Measurements from ENCODE around the gene GTPBP3. TPM values are rescaled to one million over a fixed set of nuclear protein-coding genes. Genes with fewer than 3 reads are reported as not detected.

GTPBP3 gene
- total and polyA plus RNA-seq, 9 of the 15 experiments (the other 6 are each of a cell fraction or from before 2014, with no cell fraction given): 4.9 to 124 (median 22.6) TPM

DNA sequence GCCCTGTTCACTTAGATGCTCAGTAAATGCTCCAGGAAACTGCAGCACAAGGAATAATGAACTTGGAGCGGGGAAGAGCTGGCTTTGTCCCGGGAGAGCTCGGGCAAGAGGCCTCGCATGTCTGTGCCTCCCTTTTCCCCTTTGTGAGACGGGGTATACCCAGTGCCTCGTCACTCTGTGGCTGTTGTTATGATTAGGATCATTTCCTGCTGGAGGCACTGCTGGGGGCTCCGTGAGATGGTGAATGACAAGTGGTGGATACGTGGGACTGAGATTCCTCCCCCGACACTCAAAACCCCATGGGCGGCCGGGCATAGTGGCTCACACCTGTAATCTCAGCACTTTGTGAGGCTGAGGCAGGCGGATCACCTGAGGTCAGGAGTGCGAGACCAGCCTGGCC, 40.9 kb downstream of the GTPBP3 start:
- ChIA-PET POLR2A (interaction anchor here (1.4 kb wide), 1 partner anchor 25 kb away, joined by 6 read pairs; no protein-coding TSS in a partner anchor), CTCF (ENCODE audit: low intra/inter-chr PET ratio) (no interaction called here)
- H3K4me3 ChIP-seq: no peak overlapping the region
- H3K9me1 ChIP-seq (ENCODE audit: control insufficient read depth, insufficient read depth, low read length): no peaks in the 10 kb centered on the region
- H3K9me3 ChIP-seq (replicated peaks; ENCODE audit: control insufficient read depth, insufficient read depth, low read depth, low read length): peaks cover 3% of the 10 kb centered on the region; the same call in 1 of the 2 replicates
- 47% methylated on average over 13 of the region's 13 CpGs for WGBS (ENCODE audit: insufficient coverage, low coverage, missing lambda C conversion rate)
- no peaks in the 10 kb centered on the region for H3K79me2 ChIP-seq (ENCODE audit: control insufficient read depth, insufficient read depth, low read length)
- no peaks in the 10 kb centered on the region; a peak in 1 of 5 replicates for H3K27me3 ChIP-seq (ENCODE audit: control insufficient read depth in 2 of 2, insufficient read depth in 2 of 2, low read length in 2 of 2)
- FAIRE-seq (no peak), DNase-seq (ENCODE audit: extremely low read depth in 1 of 4, low spot score in 3 of 4) (no peak), ATAC-seq (no peak)
- in situ Hi-C loops (cut with MboI) (no loop called here), intact Hi-C loops (cut with micrococcal nuclease) (no loop called here)
- BruUV-seq (replicated peaks): no TSS peak
- no peaks in the 10 kb centered on the region for H4K20me1 ChIP-seq (replicated peaks; ENCODE audit: control insufficient read depth, insufficient read depth, low read length)
- H3K4me2 ChIP-seq (ENCODE audit: insufficient read depth, low read length): no peak overlapping the region
- H3K27ac ChIP-seq (ENCODE audit: extremely low read depth, low read depth, low read length): no peak overlapping the region
- peaks cover 15 to 18% of the 10 kb centered on the region in 2 experiments; a peak in 4 of 5 replicates for H3K4me1 ChIP-seq (replicated peaks in 1 of 2; ENCODE audit: control insufficient read depth in 2 of 2, insufficient read depth in 2 of 2, low read length in 2 of 2)
- TF ChIP-seq ZKSCAN8 (CRISPR knock-in tag; IDR thresholded peaks at IDR 0.05) (no peak), ZFX (CRISPR knock-in tag; IDR thresholded peaks at IDR 0.05) (no peak), ZNF24 (IDR thresholded peaks at IDR 0.05) (no peak), SPI1 (IDR thresholded peaks at IDR 0.05; ENCODE audit: borderline replicate concordance, low read depth, low read length) (no peak), NCOR1 (IDR thresholded peaks at IDR 0.05) (no peak), ZNF124 (CRISPR knock-in tag; IDR thresholded peaks at IDR 0.05) (no peak), NR4A1 (CRISPR knock-in tag; IDR thresholded peaks at IDR 0.05) (no peak), NR4A1 (tag; IDR thresholded peaks at IDR 0.05) (no peak), CTBP1 (IDR thresholded peaks at IDR 0.05; ENCODE audit: borderline replicate concordance) (no peak), YY1 (IDR thresholded peaks at IDR 0.05; ENCODE audit: borderline replicate concordance in 1 of 3, control insufficient read depth in 1 of 3, extremely low read depth in 1 of 3, insufficient read depth in 3 of 3, insufficient read length in 1 of 3, insufficient replicate concordance in 2 of 3, low read depth in 1 of 3, low read length in 2 of 3) (no peak), ZNF780A (CRISPR knock-in tag; IDR thresholded peaks at IDR 0.05) (no peak), ADNP (tag; IDR thresholded peaks at IDR 0.05) (no peak), BMI1 (IDR thresholded peaks at IDR 0.05; ENCODE audit: low read length) (no peak), SIX5 (IDR thresholded peaks at IDR 0.05; ENCODE audit: borderline replicate concordance in 1 of 2, insufficient read depth in 1 of 2, low read depth in 1 of 2, low read length in 2 of 2) (no peak), ARNT (IDR thresholded peaks at IDR 0.05) (no peak), TCF7 (IDR thresholded peaks at IDR 0.05; ENCODE audit: borderline replicate concordance) (no peak), ZNF57 (CRISPR knock-in tag; IDR thresholded peaks at IDR 0.05) (no peak)
- TF ChIP-seq, protein P1, sequence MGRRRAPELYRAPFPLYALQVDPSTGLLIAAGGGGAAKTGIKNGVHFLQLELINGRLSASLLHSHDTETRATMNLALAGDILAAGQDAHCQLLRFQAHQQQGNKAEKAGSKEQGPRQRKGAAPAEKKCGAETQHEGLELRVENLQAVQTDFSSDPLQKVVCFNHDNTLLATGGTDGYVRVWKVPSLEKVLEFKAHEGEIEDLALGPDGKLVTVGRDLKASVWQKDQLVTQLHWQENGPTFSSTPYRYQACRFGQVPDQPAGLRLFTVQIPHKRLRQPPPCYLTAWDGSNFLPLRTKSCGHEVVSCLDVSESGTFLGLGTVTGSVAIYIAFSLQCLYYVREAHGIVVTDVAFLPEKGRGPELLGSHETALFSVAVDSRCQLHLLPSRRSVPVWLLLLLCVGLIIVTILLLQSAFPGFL (CRISPR knock-in tag; IDR thresholded peaks at IDR 0.05): no peak
- TF ChIP-seq, protein P2, sequence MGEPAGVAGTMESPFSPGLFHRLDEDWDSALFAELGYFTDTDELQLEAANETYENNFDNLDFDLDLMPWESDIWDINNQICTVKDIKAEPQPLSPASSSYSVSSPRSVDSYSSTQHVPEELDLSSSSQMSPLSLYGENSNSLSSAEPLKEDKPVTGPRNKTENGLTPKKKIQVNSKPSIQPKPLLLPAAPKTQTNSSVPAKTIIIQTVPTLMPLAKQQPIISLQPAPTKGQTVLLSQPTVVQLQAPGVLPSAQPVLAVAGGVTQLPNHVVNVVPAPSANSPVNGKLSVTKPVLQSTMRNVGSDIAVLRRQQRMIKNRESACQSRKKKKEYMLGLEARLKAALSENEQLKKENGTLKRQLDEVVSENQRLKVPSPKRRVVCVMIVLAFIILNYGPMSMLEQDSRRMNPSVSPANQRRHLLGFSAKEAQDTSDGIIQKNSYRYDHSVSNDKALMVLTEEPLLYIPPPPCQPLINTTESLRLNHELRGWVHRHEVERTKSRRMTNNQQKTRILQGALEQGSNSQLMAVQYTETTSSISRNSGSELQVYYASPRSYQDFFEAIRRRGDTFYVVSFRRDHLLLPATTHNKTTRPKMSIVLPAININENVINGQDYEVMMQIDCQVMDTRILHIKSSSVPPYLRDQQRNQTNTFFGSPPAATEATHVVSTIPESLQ (CRISPR knock-in tag; IDR thresholded peaks at IDR 0.05): no peak
- TF ChIP-seq, protein P3, sequence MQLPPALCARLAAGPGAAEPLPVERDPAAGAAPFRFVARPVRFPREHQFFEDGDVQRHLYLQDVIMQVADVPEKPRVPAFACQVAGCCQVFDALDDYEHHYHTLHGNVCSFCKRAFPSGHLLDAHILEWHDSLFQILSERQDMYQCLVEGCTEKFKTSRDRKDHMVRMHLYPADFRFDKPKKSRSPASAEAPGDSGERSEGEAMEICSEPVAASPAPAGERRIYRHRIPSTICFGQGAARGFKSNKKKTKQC (CRISPR knock-in tag; IDR thresholded peaks at IDR 0.05): no peak
- H3K36me3 ChIP-seq (ENCODE audit: control insufficient read depth, insufficient read depth, low read length): no peaks in the 10 kb centered on the region
- H2AFZ ChIP-seq (ENCODE audit: low read depth, low read length): no peak overlapping the region
- no peak overlapping the region for H3K9ac ChIP-seq (ENCODE audit: insufficient read depth in 1 of 2, low read depth in 2 of 2, low read length in 2 of 2)
